LNCAP (cell line): Measurements from ENCODE around the gene PRSS22.
A peak's percentile ranks its signal among the peaks of the same experiment; 100 is the strongest.

Experiments used
- CTCF ChIP-seq: fragments of 450-650 bp; IDR thresholded peaks from 2 replicates; pipeline ENCODE4 v1.5.1; 2017; ENCODE audit warnings: mild to moderate bottlenecking

PRSS22 gene

GRCh38 chr16:2894231-2894630 is 36.3 kb upstream of the PRSS22 start:
- no peak for TF ChIP-seq CTCF

GRCh38 chr16:2884041-2884451 is 26.1 kb upstream of the PRSS22 start:
- no peak for TF ChIP-seq CTCF

- TF ChIP-seq CTCF: no peak
Measured at GRCh38 chr16:2883458-2883908, 25.5 kb upstream of the PRSS22 start.

GRCh38 chr16:2882650-2883457 is 24.9 kb upstream of the PRSS22 start, which contains the start of gene FLYWCH2:
Gene FLYWCH2 (plus strand): TSS chr16:2883215. CDS start chr16:2896450, 13,235 bp downstream.
- TF ChIP-seq CTCF: no peak

- TF ChIP-seq CTCF: no peak
Measured at GRCh38 chr16:2881783-2882649, 24.0 kb upstream of the PRSS22 start.

GRCh38 chr16:2879854-2880508 is 22.0 kb upstream of the PRSS22 start:
- no peak for TF ChIP-seq CTCF

- peak; percentile 99 for TF ChIP-seq CTCF
Measured at GRCh38 chr16:2874912-2875362, 17.0 kb upstream of the PRSS22 start.
